Activated B cell treated with CpG ODN at 0.5 μM for 24 hours (primary cell): ENCODE results near the gene AFG3L2. TPM values are rescaled to one million over a fixed set of nuclear protein-coding genes. Genes with fewer than 3 reads are reported as not detected.

Experiments used
- ATAC-seq: fragments of 200-7000 bp; cut with Tn5 transposase; one replicate; pipeline ENCODE4 v1.10.0; 2021; ENCODE audit warnings: low read depth, mild to moderate bottlenecking, moderate library complexity
- CTCF ChIA-PET: fragments of 350-600 bp; sonication (Branson Sonifier 250); formaldehyde crosslinking; loops from one replicate; lab custom pipeline; 2021; ENCODE audit warnings: antibody characterized with exemption; lab: Charles Lee
- POLR2A ChIA-PET: fragments of 350-600 bp; sonication (Branson Sonifier 250); formaldehyde crosslinking; loops from one replicate; lab custom pipeline; 2021; ENCODE audit warnings: antibody characterized with exemption; lab: Charles Lee
- DNase-seq: peaks from one replicate; pipeline ENCODE4 v3.0.0; 2022
- H3K27ac Mint-ChIP-seq: one replicate; pipeline ENCODE4 v1.8.0; 2020; ENCODE audit warnings: mixed read lengths
- H3K27me3 Mint-ChIP-seq: one replicate; pipeline ENCODE4 v1.8.0; 2021; ENCODE audit warnings: mixed read lengths
- H3K36me3 Mint-ChIP-seq: one replicate; pipeline ENCODE4 v1.8.0; 2021; ENCODE audit warnings: low read depth, mixed read lengths
- H3K4me1 Mint-ChIP-seq: one replicate; pipeline ENCODE4 v1.8.0; 2021; ENCODE audit warnings: mixed read lengths
- H3K4me3 Mint-ChIP-seq: one replicate; pipeline ENCODE4 v1.8.0; 2020; ENCODE audit warnings: mild to moderate bottlenecking, mixed read lengths
- H3K9me3 Mint-ChIP-seq: one replicate; pipeline ENCODE4 v1.8.0; 2020; ENCODE audit warnings: mixed read lengths
- CTCF ChIP-seq: fragments of 200-600 bp; IDR thresholded peaks from one replicate; pipeline ENCODE4 v1.8.0; 2022; ENCODE audit warnings: antibody characterized with exemption, mild to moderate bottlenecking
- intact Hi-C: fragments of 100-400 bp; cut with micrococcal nuclease; formaldehyde crosslinking; loops from one replicate; pipeline ENCODE4 v1.15.1; 2024
- total RNA-seq: library from RNA; stranded (reverse); gene quantifications from 2 replicates; pipeline ENCODE4 v1.2.3, GENCODE V29; 2022

Gene AFG3L2
- total RNA-seq, 1 donor from 2014 or later: 49.9 TPM

GRCh38 chr18:12296457-12296856 lies 80.6 kb downstream of the AFG3L2 start:
- DNase-seq (no peak), ATAC-seq (no peak)
- H3K4me1 Mint-ChIP-seq: no peaks in the 10 kb centered on the region
- H3K27ac Mint-ChIP-seq: no peak overlapping the region
- TF ChIP-seq CTCF: no peak
- ChIA-PET POLR2A (no interaction called here), CTCF (no interaction called here)
- no peaks in the 10 kb centered on the region for H3K9me3 Mint-ChIP-seq
- H3K4me3 Mint-ChIP-seq: no peak overlapping the region
- H3K36me3 Mint-ChIP-seq: no peaks in the 10 kb centered on the region
- peaks cover 13% of the 10 kb centered on the region for H3K27me3 Mint-ChIP-seq
- intact Hi-C loops: no loop called here

GRCh38 chr18:12296087-12296403 lies 81.0 kb downstream of the AFG3L2 start:
- CTCF ChIA-PET: no interaction called here
- no peaks in the 10 kb centered on the region for H3K9me3 Mint-ChIP-seq
- no peak for ATAC-seq

GRCh38 chr18:12295389-12296086 lies 81.5 kb downstream of the AFG3L2 start:
- no peak overlapping the region for H3K4me3 Mint-ChIP-seq
- ATAC-seq (no peak), DNase-seq (no peak)
- no peak overlapping the region for H3K27ac Mint-ChIP-seq
- no peak for TF ChIP-seq CTCF
- H3K27me3 Mint-ChIP-seq: peaks cover 13% of the 10 kb centered on the region
- intact Hi-C loops: no loop called here
- POLR2A ChIA-PET: interaction anchor here (0.6 kb wide), 2 partner anchors 26 to 588 kb away, joined by 3 read pairs; no protein-coding TSS in a partner anchor
- H3K4me1 Mint-ChIP-seq: no peaks in the 10 kb centered on the region
- CTCF ChIA-PET: no interaction called here
- no peaks in the 10 kb centered on the region for H3K9me3 Mint-ChIP-seq
- H3K36me3 Mint-ChIP-seq: no peaks in the 10 kb centered on the region

More at GRCh38 chr18:12296087-12296403, 81.0 kb downstream of the AFG3L2 start:
- Mint-ChIP-seq H3K27ac (no peak overlapping the region), H3K4me1 (no peaks in the 10 kb centered on the region), H3K27me3 (peaks cover 13% of the 10 kb centered on the region), H3K4me3 (no peak overlapping the region), H3K36me3 (no peaks in the 10 kb centered on the region)
- DNase-seq: no peak
- TF ChIP-seq CTCF: no peak
- intact Hi-C loops: no loop called here
- POLR2A ChIA-PET: interaction anchor here (0.6 kb wide), 1 partner anchor 587 kb away, joined by 3 read pairs; no protein-coding TSS in a partner anchor

- CTCF ChIA-PET: no interaction called here
- Mint-ChIP-seq H3K9me3 (no peaks in the 10 kb centered on the region), H3K27me3 (peaks cover 24% of the 10 kb centered on the region), H3K4me1 (no peaks in the 10 kb centered on the region), H3K27ac (no peak overlapping the region), H3K36me3 (no peaks in the 10 kb centered on the region), H3K4me3 (no peak overlapping the region)
- TF ChIP-seq CTCF: no peak
- intact Hi-C loops: no loop called here
- DNase-seq (no peak), ATAC-seq (no peak)
- POLR2A ChIA-PET: no interaction called here
Observed at GRCh38 chr18:12293831-12294230, 83.2 kb downstream of the AFG3L2 start.

- ATAC-seq: no peak
- CTCF ChIA-PET: no interaction called here
- POLR2A ChIA-PET: interaction anchor here (0.9 kb wide), 1 partner anchor 16 kb away, joined by 6 read pairs; no protein-coding TSS in a partner anchor
- Mint-ChIP-seq H3K4me3 (no peak overlapping the region), H3K27ac (no peak overlapping the region), H3K9me3 (no peaks in the 10 kb centered on the region), H3K36me3 (no peaks in the 10 kb centered on the region), H3K27me3 (peaks cover 32% of the 10 kb centered on the region), H3K4me1 (peaks cover 6% of the 10 kb centered on the region)
- intact Hi-C loops: no loop called here
- TF ChIP-seq CTCF: no peak
- DNase-seq: no peak
Observed at GRCh38 chr18:12291690-12292089, 85.3 kb downstream of the AFG3L2 start.
